GM19023 (cell line): ENCODE data around the gene CDO1.

Source experiments
- ATAC-seq: cut with Tn5 transposase; IDR thresholded peaks from one replicate; pipeline ENCODE4 v1.9.1; 2021; ENCODE audit warnings: mild to moderate bottlenecking, moderate library complexity; ENCODE audit not compliant: unreplicated experiment

The CDO1 gene

GRCh38 chr5:115816226-115817081 lies at the start of gene CDO1:
Gene CDO1, minus strand, starts transcription at chr5:115816659. Its CDS starts 262 bp downstream, at chr5:115816397.
- no peak for ATAC-seq

GRCh38 chr5:115859378-115859777 lies 42.9 kb upstream of the CDO1 start:
- no peak for ATAC-seq

GRCh38 chr5:115858396-115858795 lies 41.9 kb upstream of the CDO1 start:
- ATAC-seq, result no peak

- ATAC-seq, result no peak
Measured at GRCh38 chr5:115857626-115858349, 41.3 kb upstream of the CDO1 start.

- ATAC-seq, result no peak
Measured at GRCh38 chr5:115857057-115857479, 40.6 kb upstream of the CDO1 start.

GRCh38 chr5:115855959-115856358 lies 39.5 kb upstream of the CDO1 start:
- no peak for ATAC-seq

- ATAC-seq, result no peak
Measured at GRCh38 chr5:115854139-115854538, 37.7 kb upstream of the CDO1 start.

GRCh38 chr5:115850744-115851416 lies 34.4 kb upstream of the CDO1 start:
- ATAC-seq, result no peak

GRCh38 chr5:115849258-115849798 lies 32.9 kb upstream of the CDO1 start:
- ATAC-seq, result no peak

GRCh38 chr5:115847290-115847689 lies 30.8 kb upstream of the CDO1 start:
- no peak for ATAC-seq

- no peak for ATAC-seq
Measured at GRCh38 chr5:115844321-115844817, 27.9 kb upstream of the CDO1 start.

- no peak for ATAC-seq
Measured at GRCh38 chr5:115843444-115844130, 27.1 kb upstream of the CDO1 start.

- no peak for ATAC-seq
Measured at GRCh38 chr5:115842952-115843351, 26.5 kb upstream of the CDO1 start.

- ATAC-seq, result peak; percentile 37
Measured at GRCh38 chr5:115842089-115842935, 25.9 kb upstream of the CDO1 start.

GRCh38 chr5:115841382-115842088 lies 25.1 kb upstream of the CDO1 start, which contains the start of the genes AP3S1 and ATG12:
Gene AP3S1, plus strand, starts transcription at chr5:115841935. Its CDS starts 103 bp downstream, at chr5:115842038.
Gene ATG12, minus strand, starts transcription at chr5:115841565. Its CDS starts 13 bp downstream, at chr5:115841552.
- peak; percentile 81 for ATAC-seq

- no peak for ATAC-seq
Measured at GRCh38 chr5:115840873-115841272, 24.4 kb upstream of the CDO1 start.

- ATAC-seq, result no peak
Measured at GRCh38 chr5:115838885-115839518, 22.5 kb upstream of the CDO1 start.

GRCh38 chr5:115835481-115835880 lies 19.0 kb upstream of the CDO1 start:
- ATAC-seq, result no peak
